Neural cell (in vitro differentiated cells): ENCODE data around the gene ATP5F1E. TPM values are rescaled to one million over a fixed set of nuclear protein-coding genes. Genes with fewer than 3 reads are reported as not detected.

Experiments
- H2AFZ ChIP-seq: fragments of 200-600, 300-800 bp; sonication (generic), shearing (Covaris generic); 2 replicates; pipeline ENCODE4 v1.6.0; 2014; ENCODE audit warnings: low read depth, mild to moderate bottlenecking, antibody characterized with exemption, low read length, moderate library complexity
- H3F3A ChIP-seq: fragments of 200-600 bp; shearing (Covaris generic); 2 replicates; pipeline ENCODE4 v1.6.1; 2016; ENCODE audit warnings: mild to moderate bottlenecking, moderate library complexity, mixed read lengths, antibody characterized with exemption, low read length; ENCODE audit not compliant: insufficient read depth, poor library complexity, severe bottlenecking
- H3K27ac ChIP-seq: fragments of 200-600, 300-800 bp; sonication (generic), shearing (Covaris generic); 2 replicates; pipeline ENCODE4 v1.5.1; 2014; ENCODE audit warnings: mild to moderate bottlenecking, low read length, moderate library complexity
- H3K27me3 ChIP-seq: fragments of 300-800, 200-600 bp; sonication (generic), shearing (Covaris generic); 2 replicates; pipeline ENCODE4 v1.6.0; 2014; ENCODE audit warnings: mild to moderate bottlenecking, low read depth, low read length, moderate library complexity; ENCODE audit not compliant: insufficient read depth
- H3K36me3 ChIP-seq: fragments of 300-800, 200-600 bp; sonication (generic), shearing (Covaris generic); 2 replicates; pipeline ENCODE4 v1.5.1; 2014; ENCODE audit warnings: mild to moderate bottlenecking, antibody characterized with exemption, low read length, moderate library complexity; ENCODE audit not compliant: insufficient read depth
- H3K4me2 ChIP-seq: fragments of 300-800, 200-600 bp; sonication (generic), shearing (Covaris generic); 2 replicates; pipeline ENCODE4 v1.6.0; 2014; ENCODE audit warnings: mild to moderate bottlenecking, low read length
- H3K4me3 ChIP-seq: fragments of 300-800, 200-600 bp; sonication (generic), shearing (Covaris generic); 2 replicates; pipeline ENCODE4 v1.5.1; 2014; ENCODE audit warnings: mild to moderate bottlenecking, low read length, moderate library complexity
- H3K79me2 ChIP-seq: fragments of 200-600 bp; shearing (Covaris generic); replicated peaks from 2 replicates; pipeline ENCODE4 v1.6.0; 2014; ENCODE audit warnings: mild to moderate bottlenecking, low read length, moderate library complexity; ENCODE audit not compliant: insufficient read depth
- H3K9ac ChIP-seq: fragments of 300-800, 200-600 bp; sonication (generic), shearing (Covaris generic); 2 replicates; pipeline ENCODE4 v1.6.1; 2016; ENCODE audit warnings: mild to moderate bottlenecking, low read length, mixed read lengths
- H3K9me2 ChIP-seq: fragments of 200-600 bp; shearing (Covaris generic); 2 replicates; pipeline ENCODE4 v1.6.1; 2016; ENCODE audit warnings: mild to moderate bottlenecking, low read length, mixed read lengths; ENCODE audit not compliant: insufficient read depth
- H3K9me3 ChIP-seq: fragments of 200-600, 300-800 bp; sonication (generic), shearing (Covaris generic); 2 replicates; pipeline ENCODE4 v1.6.1; 2016; ENCODE audit warnings: mild to moderate bottlenecking, mixed run types, low read length, moderate library complexity, mixed read lengths
- H4K20me1 ChIP-seq: fragments of 200-600 bp; shearing (Covaris generic); 2 replicates; pipeline ENCODE4 v1.6.1; 2016; ENCODE audit warnings: mild to moderate bottlenecking, mixed run types; ENCODE audit not compliant: insufficient read depth
- EP300 ChIP-seq: fragments of 450-650 bp; conservative IDR thresholded peaks from 2 replicates; pipeline ENCODE4 v1.6.1; 2014; ENCODE audit warnings: antibody characterized with exemption, mild to moderate bottlenecking, moderate library complexity; ENCODE audit not compliant: poor library complexity, severe bottlenecking
- EZH2 ChIP-seq: fragments of 200-600, 300-800 bp; shearing (Covaris generic), sonication (generic); IDR thresholded peaks from 2 replicates; pipeline ENCODE4 v1.6.1; 2014; ENCODE audit warnings: antibody characterized with exemption, low read length, borderline replicate concordance, mild to moderate bottlenecking; ENCODE audit not compliant: insufficient read depth, poor library complexity, severe bottlenecking
- MXI1 ChIP-seq: fragments of 450-650 bp; conservative IDR thresholded peaks from 2 replicates; pipeline ENCODE4 v1.6.1; 2014; ENCODE audit warnings: antibody characterized with exemption, mild to moderate bottlenecking; ENCODE audit not compliant: poor library complexity, severe bottlenecking
- POLR2AphosphoS5 ChIP-seq: IDR thresholded peaks from 2 replicates; pipeline ENCODE4 v1.6.1; 2012
- RAD21 ChIP-seq: fragments of 450-650 bp; conservative IDR thresholded peaks from 2 replicates; pipeline ENCODE4 v1.6.1; 2014; ENCODE audit warnings: antibody characterized with exemption, mild to moderate bottlenecking, moderate library complexity
- SMC3 ChIP-seq: fragments of 450-650 bp; conservative IDR thresholded peaks from 2 replicates; pipeline ENCODE4 v1.6.1; 2014; ENCODE audit warnings: antibody characterized with exemption, mild to moderate bottlenecking, moderate library complexity; ENCODE audit not compliant: poor library complexity
- TAF1 ChIP-seq: IDR thresholded peaks from 2 replicates; pipeline ENCODE4 v1.6.1; 2012; ENCODE audit warnings: low read depth
- polyA plus RNA-seq: library from polyadenylated mRNA; depleted of rRNA; stranded (reverse); fragments of >200 nt; gene quantifications from 2 replicates; pipeline ENCODE4 v1.2.3, GENCODE V29; 2014
- TF ChIP-seq, protein P1 (sequence below): fragments of 450-650 bp; IDR thresholded peaks from 2 replicates; pipeline ENCODE4 v1.5.1; 2014; ENCODE audit warnings: antibody characterized with exemption, mild to moderate bottlenecking, moderate library complexity; ENCODE audit not compliant: poor library complexity, severe bottlenecking
- TF ChIP-seq, protein P2 (sequence below): IDR thresholded peaks from 2 replicates; pipeline ENCODE4 v1.6.1; 2012; ENCODE audit warnings: borderline replicate concordance

Gene ATP5F1E
- polyA plus RNA-seq, 1 donor from 2014 or later = 133 TPM

- Histone ChIP-seq H3K9me3 (no peaks in the 10 kb centered on the region), H3K27ac (no peak overlapping the region), H3K9ac (no peak overlapping the region), H3F3A (no peaks in the 10 kb centered on the region), H3K9me2 (no peaks in the 10 kb centered on the region), H3K36me3 (no peaks in the 10 kb centered on the region), H4K20me1 (no peaks in the 10 kb centered on the region), H2AFZ (no peak overlapping the region), H3K79me2 (no peaks in the 10 kb centered on the region), H3K27me3 (no peaks in the 10 kb centered on the region), H3K4me2 (no peak overlapping the region), H3K4me3 (no peak overlapping the region)
- no peak for TF ChIP-seq POLR2AphosphoS5
Measured at GRCh38 chr20:59047938-59048680, 16.0 kb upstream of the ATP5F1E start.

DNA sequence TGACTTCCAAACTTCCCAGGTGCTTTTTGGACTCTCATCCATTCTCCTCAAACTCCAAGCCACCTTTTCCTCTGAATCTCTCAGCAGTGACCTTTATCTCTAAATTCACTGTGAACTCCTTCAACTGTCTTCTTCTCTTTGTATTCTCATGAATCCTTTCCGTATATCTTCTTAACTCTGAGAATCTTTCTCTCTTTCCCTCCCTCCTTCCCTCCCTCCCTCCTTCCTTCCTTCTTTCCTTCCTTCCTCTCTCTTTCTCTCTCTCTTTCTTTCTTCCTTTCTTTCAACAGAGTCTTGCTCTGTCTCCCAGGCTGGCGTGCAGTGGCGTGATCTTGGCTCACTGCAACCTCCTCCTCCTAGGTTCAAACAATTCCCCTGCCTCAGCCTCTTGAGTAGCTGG is 14.7 kb upstream of the ATP5F1E start:
- H4K20me1 ChIP-seq = no peaks in the 10 kb centered on the region
- H3F3A ChIP-seq = no peaks in the 10 kb centered on the region
- no peaks in the 10 kb centered on the region for H3K79me2 ChIP-seq
- H2AFZ ChIP-seq = no peak overlapping the region
- no peak overlapping the region for H3K4me2 ChIP-seq
- H3K4me3 ChIP-seq = no peak overlapping the region
- H3K9ac ChIP-seq = no peak overlapping the region
- H3K36me3 ChIP-seq = no peaks in the 10 kb centered on the region
- H3K27me3 ChIP-seq = no peaks in the 10 kb centered on the region
- H3K9me2 ChIP-seq = no peaks in the 10 kb centered on the region
- H3K27ac ChIP-seq = no peak overlapping the region
- TF ChIP-seq POLR2AphosphoS5 (no peak), EP300 (no peak), RAD21 (no peak), TAF1 (no peak), MXI1 (no peak), EZH2 (no peak), SMC3 (no peak)
- TF ChIP-seq, protein P1, sequence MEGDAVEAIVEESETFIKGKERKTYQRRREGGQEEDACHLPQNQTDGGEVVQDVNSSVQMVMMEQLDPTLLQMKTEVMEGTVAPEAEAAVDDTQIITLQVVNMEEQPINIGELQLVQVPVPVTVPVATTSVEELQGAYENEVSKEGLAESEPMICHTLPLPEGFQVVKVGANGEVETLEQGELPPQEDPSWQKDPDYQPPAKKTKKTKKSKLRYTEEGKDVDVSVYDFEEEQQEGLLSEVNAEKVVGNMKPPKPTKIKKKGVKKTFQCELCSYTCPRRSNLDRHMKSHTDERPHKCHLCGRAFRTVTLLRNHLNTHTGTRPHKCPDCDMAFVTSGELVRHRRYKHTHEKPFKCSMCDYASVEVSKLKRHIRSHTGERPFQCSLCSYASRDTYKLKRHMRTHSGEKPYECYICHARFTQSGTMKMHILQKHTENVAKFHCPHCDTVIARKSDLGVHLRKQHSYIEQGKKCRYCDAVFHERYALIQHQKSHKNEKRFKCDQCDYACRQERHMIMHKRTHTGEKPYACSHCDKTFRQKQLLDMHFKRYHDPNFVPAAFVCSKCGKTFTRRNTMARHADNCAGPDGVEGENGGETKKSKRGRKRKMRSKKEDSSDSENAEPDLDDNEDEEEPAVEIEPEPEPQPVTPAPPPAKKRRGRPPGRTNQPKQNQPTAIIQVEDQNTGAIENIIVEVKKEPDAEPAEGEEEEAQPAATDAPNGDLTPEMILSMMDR = no peak
- TF ChIP-seq, protein P2, sequence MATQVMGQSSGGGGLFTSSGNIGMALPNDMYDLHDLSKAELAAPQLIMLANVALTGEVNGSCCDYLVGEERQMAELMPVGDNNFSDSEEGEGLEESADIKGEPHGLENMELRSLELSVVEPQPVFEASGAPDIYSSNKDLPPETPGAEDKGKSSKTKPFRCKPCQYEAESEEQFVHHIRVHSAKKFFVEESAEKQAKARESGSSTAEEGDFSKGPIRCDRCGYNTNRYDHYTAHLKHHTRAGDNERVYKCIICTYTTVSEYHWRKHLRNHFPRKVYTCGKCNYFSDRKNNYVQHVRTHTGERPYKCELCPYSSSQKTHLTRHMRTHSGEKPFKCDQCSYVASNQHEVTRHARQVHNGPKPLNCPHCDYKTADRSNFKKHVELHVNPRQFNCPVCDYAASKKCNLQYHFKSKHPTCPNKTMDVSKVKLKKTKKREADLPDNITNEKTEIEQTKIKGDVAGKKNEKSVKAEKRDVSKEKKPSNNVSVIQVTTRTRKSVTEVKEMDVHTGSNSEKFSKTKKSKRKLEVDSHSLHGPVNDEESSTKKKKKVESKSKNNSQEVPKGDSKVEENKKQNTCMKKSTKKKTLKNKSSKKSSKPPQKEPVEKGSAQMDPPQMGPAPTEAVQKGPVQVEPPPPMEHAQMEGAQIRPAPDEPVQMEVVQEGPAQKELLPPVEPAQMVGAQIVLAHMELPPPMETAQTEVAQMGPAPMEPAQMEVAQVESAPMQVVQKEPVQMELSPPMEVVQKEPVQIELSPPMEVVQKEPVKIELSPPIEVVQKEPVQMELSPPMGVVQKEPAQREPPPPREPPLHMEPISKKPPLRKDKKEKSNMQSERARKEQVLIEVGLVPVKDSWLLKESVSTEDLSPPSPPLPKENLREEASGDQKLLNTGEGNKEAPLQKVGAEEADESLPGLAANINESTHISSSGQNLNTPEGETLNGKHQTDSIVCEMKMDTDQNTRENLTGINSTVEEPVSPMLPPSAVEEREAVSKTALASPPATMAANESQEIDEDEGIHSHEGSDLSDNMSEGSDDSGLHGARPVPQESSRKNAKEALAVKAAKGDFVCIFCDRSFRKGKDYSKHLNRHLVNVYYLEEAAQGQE = no peak
- no peaks in the 10 kb centered on the region for H3K9me3 ChIP-seq
